GM20000 (cell line): ENCODE measurements around the gene RPGRIP1.

Experiments used
- DNase-seq: peaks from one replicate; pipeline ENCODE4 v3.0.0; 2012; ENCODE audit warnings: low spot score
- TF ChIP-seq, protein P1 (sequence below): IDR thresholded peaks from 2 replicates; pipeline ENCODE4 v1.5.1; 2012; ENCODE audit warnings: mild to moderate bottlenecking, control low read depth; ENCODE audit errors: extremely low read depth, missing control alignments

The RPGRIP1 gene

GRCh38 chr14:21241218-21241819 lies 38.6 kb upstream of the RPGRIP1 start:
- TF ChIP-seq, protein P1, sequence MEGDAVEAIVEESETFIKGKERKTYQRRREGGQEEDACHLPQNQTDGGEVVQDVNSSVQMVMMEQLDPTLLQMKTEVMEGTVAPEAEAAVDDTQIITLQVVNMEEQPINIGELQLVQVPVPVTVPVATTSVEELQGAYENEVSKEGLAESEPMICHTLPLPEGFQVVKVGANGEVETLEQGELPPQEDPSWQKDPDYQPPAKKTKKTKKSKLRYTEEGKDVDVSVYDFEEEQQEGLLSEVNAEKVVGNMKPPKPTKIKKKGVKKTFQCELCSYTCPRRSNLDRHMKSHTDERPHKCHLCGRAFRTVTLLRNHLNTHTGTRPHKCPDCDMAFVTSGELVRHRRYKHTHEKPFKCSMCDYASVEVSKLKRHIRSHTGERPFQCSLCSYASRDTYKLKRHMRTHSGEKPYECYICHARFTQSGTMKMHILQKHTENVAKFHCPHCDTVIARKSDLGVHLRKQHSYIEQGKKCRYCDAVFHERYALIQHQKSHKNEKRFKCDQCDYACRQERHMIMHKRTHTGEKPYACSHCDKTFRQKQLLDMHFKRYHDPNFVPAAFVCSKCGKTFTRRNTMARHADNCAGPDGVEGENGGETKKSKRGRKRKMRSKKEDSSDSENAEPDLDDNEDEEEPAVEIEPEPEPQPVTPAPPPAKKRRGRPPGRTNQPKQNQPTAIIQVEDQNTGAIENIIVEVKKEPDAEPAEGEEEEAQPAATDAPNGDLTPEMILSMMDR = no peak
- no peak for DNase-seq

DNA sequence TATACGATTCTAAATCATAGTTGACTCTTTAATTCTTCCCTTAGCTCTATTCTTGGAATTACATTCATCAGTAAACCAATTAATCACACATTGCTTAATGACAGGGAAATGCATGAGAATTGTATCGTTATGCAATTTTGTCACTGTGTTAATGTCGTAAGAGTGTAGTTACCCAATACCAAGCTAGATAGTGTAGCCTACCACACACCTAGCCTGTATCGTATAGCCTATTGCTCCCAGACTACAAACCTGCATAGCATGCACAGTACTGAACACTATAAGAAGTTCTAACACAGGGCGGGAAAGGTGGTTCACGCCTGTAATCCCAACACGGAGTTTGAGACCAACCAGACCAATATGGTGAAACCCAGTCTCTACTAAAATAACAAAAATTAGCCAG lies 35.3 kb upstream of the RPGRIP1 start:
- TF ChIP-seq, protein P1 = no peak
- DNase-seq = no peak

- TF ChIP-seq, protein P1 = no peak
- no peak for DNase-seq
Measured at GRCh38 chr14:21245813-21246212, 34.1 kb upstream of the RPGRIP1 start.

GRCh38 chr14:21248338-21248737 lies 31.5 kb upstream of the RPGRIP1 start:
- no peak for DNase-seq
- TF ChIP-seq, protein P1 = no peak

GRCh38 chr14:21248739-21249411 lies 31.0 kb upstream of the RPGRIP1 start:
- TF ChIP-seq, protein P1 = no peak
- DNase-seq = no peak

- DNase-seq = no peak
- TF ChIP-seq, protein P1 = no peak
Measured at GRCh38 chr14:21251215-21251614, 28.7 kb upstream of the RPGRIP1 start.

DNA sequence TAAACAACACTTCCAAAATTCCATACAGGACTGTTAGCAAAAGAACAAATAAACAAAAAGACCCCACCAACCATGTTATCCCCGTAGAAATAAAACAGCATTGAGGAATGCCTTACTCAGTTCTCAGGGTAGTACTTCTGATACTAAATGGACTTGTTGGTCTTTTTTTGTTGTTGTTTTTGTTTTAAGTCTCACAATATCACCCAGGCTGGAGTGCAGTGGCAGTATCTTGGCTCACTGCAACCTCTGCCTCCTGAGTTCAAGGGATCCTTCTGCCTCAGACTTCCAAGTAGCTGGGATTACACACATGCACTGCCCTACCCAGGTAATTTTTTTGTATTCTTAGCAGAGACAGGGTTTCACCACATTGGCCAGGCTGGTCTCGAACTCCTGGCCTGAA lies 27.7 kb upstream of the RPGRIP1 start:
- DNase-seq = no peak

More for the DNA sequence above, 27.7 kb upstream of the RPGRIP1 start:
- TF ChIP-seq, protein P1 = no peak
